ENCODE results near the gene PCYT1A. TPM values are rescaled to one million over a fixed set of nuclear protein-coding genes. Genes with fewer than 3 reads are reported as not detected.

Gene PCYT1A
- total and polyA plus RNA-seq, 2 of the 13 experiments (the other 11 are each of a cell fraction or from before 2014, with no cell fraction given), result 26.4 to 45.3 TPM

GRCh38 chr3:196287440-196288140 is at the start of gene PCYT1A (continued):
- TF ChIP-seq FOXA1 (IDR thresholded peaks at IDR 0.05), result no peak
- TF ChIP-seq FOXA1 (CRISPR knock-in tag; IDR thresholded peaks at IDR 0.05), result no peak
- peak; percentile 63 for TF ChIP-seq ZHX2 (IDR thresholded peaks at IDR 0.05; ENCODE audit: low read depth)
- no peak; the same call in none of the 2 replicates for TF ChIP-seq ZHX2 (CRISPR knock-in tag; IDR thresholded peaks at IDR 0.05; ENCODE audit: borderline replicate concordance)
- no peak for TF ChIP-seq CC2D1A (CRISPR knock-in tag; IDR thresholded peaks at IDR 0.05)
- TF ChIP-seq ZNF510 (CRISPR knock-in tag; IDR thresholded peaks at IDR 0.05; ENCODE audit: low read depth), result no peak
- TF ChIP-seq IRF1 (CRISPR knock-in tag; IDR thresholded peaks at IDR 0.05; ENCODE audit: low read depth), result no peak
- TF ChIP-seq ZGPAT (CRISPR knock-in tag; IDR thresholded peaks at IDR 0.05), result peak; percentile 83
- TF ChIP-seq ZNF431 (CRISPR knock-in tag; IDR thresholded peaks at IDR 0.05; ENCODE audit: borderline replicate concordance, low read depth), result no peak; the same call in 1 of the 2 replicates
- peak; percentile 85; the same call in 1 of the 2 replicates for TF ChIP-seq NKX3-1 (CRISPR knock-in tag; IDR thresholded peaks at IDR 0.05)
- no peak for TF ChIP-seq ZNF577 (CRISPR knock-in tag; IDR thresholded peaks at IDR 0.05; ENCODE audit: borderline replicate concordance, low read depth)
- TF ChIP-seq RBAK (CRISPR knock-in tag; IDR thresholded peaks at IDR 0.05), result no peak
- TF ChIP-seq NFAT5 (CRISPR knock-in tag; IDR thresholded peaks at IDR 0.05), result no peak
- TF ChIP-seq ZNF615 (CRISPR knock-in tag; IDR thresholded peaks at IDR 0.05; ENCODE audit: borderline replicate concordance), result no peak
- TF ChIP-seq ZNF333 (CRISPR knock-in tag; IDR thresholded peaks at IDR 0.05; ENCODE audit: borderline replicate concordance), result peak; percentile 91; the same call in 1 of the 2 replicates
- no peak for TF ChIP-seq NR3C1 (CRISPR knock-in tag; IDR thresholded peaks at IDR 0.05)
